Panc1 (cell line): Measurements from ENCODE around the gene FZR1. TPM values are rescaled to one million over a fixed set of nuclear protein-coding genes. Genes with fewer than 3 reads are reported as not detected.

Experiments used
- ATAC-seq: fragments of 200-7000 bp; cut with Tn5 transposase; 2 replicates; pipeline ENCODE4 v1.9.1; 2020; ENCODE audit warnings: mild to moderate bottlenecking, moderate library complexity
- BruUV-seq: library from RNA; stranded (reverse); fragments of 400-500 nt; replicated peaks from 2 replicates; lab custom pipeline; 2021; lab: Mats Ljungman, UMichigan
- CTCF ChIA-PET: fragments of 300-600 bp; sonication (Branson Sonifier 250); formaldehyde crosslinking; loops from one replicate; lab custom pipeline; 2022; ENCODE audit warnings: antibody characterized with exemption; lab: Charles Lee
- POLR2A ChIA-PET: fragments of 300-600 bp; sonication (Branson Sonifier 250); formaldehyde crosslinking; loops from one replicate; lab custom pipeline; 2022; ENCODE audit warnings: antibody characterized with exemption; lab: Charles Lee
- DNase-seq: peaks from one replicate; pipeline ENCODE4 v3.0.0-alpha.2; 2010; ENCODE audit warnings: low read depth, low spot score
- H3K27ac ChIP-seq: 2 replicates; pipeline ENCODE4 v1.5.1; 2011; ENCODE audit warnings: mild to moderate bottlenecking, low read length, inconsistent platforms
- H3K27me3 ChIP-seq: fragments of 200-500 bp; sonication (Bioruptor generic); 2 replicates; pipeline ENCODE4 v1.6.0; 2014; ENCODE audit warnings: low read length, inconsistent platforms; ENCODE audit not compliant: control insufficient read depth, insufficient read depth
- H3K36me3 ChIP-seq: fragments of 200-500 bp; sonication (Bioruptor generic); 2 replicates; pipeline ENCODE4 v1.5.1; 2014; ENCODE audit warnings: inconsistent platforms, mild to moderate bottlenecking, low read length, moderate library complexity; ENCODE audit not compliant: control insufficient read depth, insufficient read depth
- H3K4me1 ChIP-seq: 2 replicates; pipeline ENCODE4 v1.5.1; 2011; ENCODE audit warnings: inconsistent platforms, mild to moderate bottlenecking, low read length, moderate library complexity; ENCODE audit not compliant: control insufficient read depth, insufficient read depth
- H3K4me3 ChIP-seq, 2 experiments: 2 replicates each; pipeline ENCODE4 v1.5.1; 2011 to 2012; ENCODE audit warnings: low read depth in 2 of 2, low read length in 2 of 2, mild to moderate bottlenecking in 2 of 2, inconsistent platforms in 1 of 2, moderate library complexity in 1 of 2
- H3K9me3 ChIP-seq: fragments of 200-500 bp; sonication (Bioruptor generic); 2 replicates; pipeline ENCODE4 v1.5.1; 2014; ENCODE audit warnings: low read depth, mild to moderate bottlenecking, inconsistent platforms, low read length, moderate library complexity; ENCODE audit not compliant: control insufficient read depth, insufficient read depth
- POLR2AphosphoS5 ChIP-seq: IDR thresholded peaks from 2 replicates; pipeline ENCODE4 v1.6.1; 2012; ENCODE audit warnings: mild to moderate bottlenecking, low read depth, low read length, moderate library complexity
- SIN3A ChIP-seq: IDR thresholded peaks from 2 replicates; pipeline ENCODE4 v1.6.1; 2012; ENCODE audit warnings: low read depth, mild to moderate bottlenecking, low read length, moderate library complexity, borderline replicate concordance; ENCODE audit not compliant: insufficient read depth
- TCF7L2 ChIP-seq: IDR thresholded peaks from 2 replicates; pipeline ENCODE4 v1.6.1; 2011; ENCODE audit warnings: mild to moderate bottlenecking, low read depth, low read length, inconsistent platforms
- in situ Hi-C: cut with HindIII; loops from 2 replicates; pipeline ENCODE4 v1.10.0; 2016; ENCODE audit warnings: low sequenced_read_pairs, low pct_unique_long_range_greater_than_20kb
- intact Hi-C: fragments of 100-400 bp; cut with micrococcal nuclease; formaldehyde crosslinking; loops from one replicate; pipeline ENCODE4 v1.10.0; 2022; ENCODE audit not compliant: unreplicated experiment
- total RNA-seq: library from RNA; stranded (reverse); gene quantifications from one replicate; pipeline ENCODE4 v1.2.1, GENCODE V29; 2021; ENCODE audit not compliant: unreplicated experiment
- TF ChIP-seq, protein P1 (sequence below): fragments of 450-650 bp; IDR thresholded peaks from 2 replicates; pipeline ENCODE4 v1.5.1; 2017; ENCODE audit warnings: mild to moderate bottlenecking
- TF ChIP-seq, protein P2 (sequence below), 2 experiments: IDR thresholded peaks; 2 replicates each; pipeline ENCODE4 v1.6.1; 2011 to 2012; ENCODE audit warnings: low read depth in 2 of 2, control low read depth in 1 of 2, low read length in 1 of 2, mild to moderate bottlenecking in 1 of 2, moderate library complexity in 1 of 2; ENCODE audit not compliant: insufficient read depth in 1 of 2

FZR1 gene
- total RNA-seq, 1 experiment from 2014 or later, result 48.7 TPM

DNA sequence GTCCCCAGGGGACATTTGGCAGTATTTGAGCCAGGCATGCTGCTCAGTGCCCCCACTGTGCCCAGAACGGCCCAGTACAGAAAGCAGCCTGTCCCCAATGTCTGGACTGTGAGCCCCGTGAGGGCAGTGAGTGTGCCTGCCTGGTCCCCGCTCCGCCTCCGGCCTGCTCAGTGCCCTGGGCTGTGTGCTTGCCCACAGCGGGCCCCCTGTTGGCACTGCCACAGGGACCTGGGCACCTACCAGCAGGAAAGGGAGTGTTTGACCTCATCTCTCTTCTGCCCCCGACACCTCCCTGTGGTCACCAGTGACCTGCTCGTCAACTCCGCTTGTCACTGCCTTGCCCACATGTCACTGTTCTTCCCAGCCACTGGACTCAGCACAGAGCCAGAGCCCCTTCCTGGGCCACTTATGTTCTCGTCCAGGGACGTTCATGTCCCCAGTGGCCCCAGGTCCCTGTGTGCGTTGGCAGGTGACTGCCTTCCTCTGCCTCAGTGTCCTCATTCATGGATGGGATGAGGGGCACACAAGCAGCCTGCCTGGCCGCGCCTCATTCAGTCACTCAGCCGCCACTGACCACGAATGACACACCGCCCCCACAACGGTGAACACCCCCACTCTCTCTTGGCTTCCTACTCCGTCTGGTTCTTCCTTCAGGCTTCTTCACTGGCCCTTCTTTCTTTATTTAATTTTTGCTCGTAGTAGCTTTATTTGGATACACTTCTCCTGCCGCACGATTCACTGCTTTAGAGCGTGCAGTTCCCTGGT is 2.8 kb downstream of the FZR1 start:
- intact Hi-C loops, result no loop called here

DNA sequence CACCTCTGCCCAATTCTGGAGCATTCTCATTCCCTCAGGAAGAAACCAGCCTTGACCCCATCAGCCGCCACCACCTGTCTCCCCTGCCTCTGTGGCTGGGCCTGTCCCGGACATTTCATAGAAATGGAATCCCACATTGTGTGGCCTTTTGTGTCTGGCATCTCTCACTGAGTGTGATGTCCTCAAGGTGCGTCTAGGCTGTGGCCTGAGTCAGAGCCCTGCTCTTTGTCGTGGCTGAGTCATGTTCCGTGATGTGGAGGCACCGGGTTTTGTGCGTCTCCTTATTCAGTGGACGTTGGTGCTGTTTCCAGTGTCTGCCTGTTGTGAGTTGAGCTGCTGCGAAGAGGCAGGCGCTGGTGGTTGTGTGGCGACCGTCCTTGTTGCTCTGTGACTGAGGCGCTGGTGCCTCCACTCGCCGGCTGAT is 3.5 kb downstream of the FZR1 start:
- no TSS peak for BruUV-seq

More for the DNA sequence above, 2.8 kb downstream of the FZR1 start:
- Histone ChIP-seq H3K4me1 (no peaks in the 10 kb centered on the region; the same call in 1 of the 2 replicates), H3K27me3 (no peaks in the 10 kb centered on the region), H3K27ac (no peak overlapping the region), H3K36me3 (peaks cover 3% of the 10 kb centered on the region), H3K9me3 (no peaks in the 10 kb centered on the region), H3K4me3 (no peak overlapping the region)
- DNase-seq, result no peak
- no TSS peak for BruUV-seq
- TF ChIP-seq, protein P1, sequence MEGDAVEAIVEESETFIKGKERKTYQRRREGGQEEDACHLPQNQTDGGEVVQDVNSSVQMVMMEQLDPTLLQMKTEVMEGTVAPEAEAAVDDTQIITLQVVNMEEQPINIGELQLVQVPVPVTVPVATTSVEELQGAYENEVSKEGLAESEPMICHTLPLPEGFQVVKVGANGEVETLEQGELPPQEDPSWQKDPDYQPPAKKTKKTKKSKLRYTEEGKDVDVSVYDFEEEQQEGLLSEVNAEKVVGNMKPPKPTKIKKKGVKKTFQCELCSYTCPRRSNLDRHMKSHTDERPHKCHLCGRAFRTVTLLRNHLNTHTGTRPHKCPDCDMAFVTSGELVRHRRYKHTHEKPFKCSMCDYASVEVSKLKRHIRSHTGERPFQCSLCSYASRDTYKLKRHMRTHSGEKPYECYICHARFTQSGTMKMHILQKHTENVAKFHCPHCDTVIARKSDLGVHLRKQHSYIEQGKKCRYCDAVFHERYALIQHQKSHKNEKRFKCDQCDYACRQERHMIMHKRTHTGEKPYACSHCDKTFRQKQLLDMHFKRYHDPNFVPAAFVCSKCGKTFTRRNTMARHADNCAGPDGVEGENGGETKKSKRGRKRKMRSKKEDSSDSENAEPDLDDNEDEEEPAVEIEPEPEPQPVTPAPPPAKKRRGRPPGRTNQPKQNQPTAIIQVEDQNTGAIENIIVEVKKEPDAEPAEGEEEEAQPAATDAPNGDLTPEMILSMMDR, result no peak
- TF ChIP-seq POLR2AphosphoS5 (no peak), TCF7L2 (no peak), SIN3A (no peak)
- TF ChIP-seq, protein P2, sequence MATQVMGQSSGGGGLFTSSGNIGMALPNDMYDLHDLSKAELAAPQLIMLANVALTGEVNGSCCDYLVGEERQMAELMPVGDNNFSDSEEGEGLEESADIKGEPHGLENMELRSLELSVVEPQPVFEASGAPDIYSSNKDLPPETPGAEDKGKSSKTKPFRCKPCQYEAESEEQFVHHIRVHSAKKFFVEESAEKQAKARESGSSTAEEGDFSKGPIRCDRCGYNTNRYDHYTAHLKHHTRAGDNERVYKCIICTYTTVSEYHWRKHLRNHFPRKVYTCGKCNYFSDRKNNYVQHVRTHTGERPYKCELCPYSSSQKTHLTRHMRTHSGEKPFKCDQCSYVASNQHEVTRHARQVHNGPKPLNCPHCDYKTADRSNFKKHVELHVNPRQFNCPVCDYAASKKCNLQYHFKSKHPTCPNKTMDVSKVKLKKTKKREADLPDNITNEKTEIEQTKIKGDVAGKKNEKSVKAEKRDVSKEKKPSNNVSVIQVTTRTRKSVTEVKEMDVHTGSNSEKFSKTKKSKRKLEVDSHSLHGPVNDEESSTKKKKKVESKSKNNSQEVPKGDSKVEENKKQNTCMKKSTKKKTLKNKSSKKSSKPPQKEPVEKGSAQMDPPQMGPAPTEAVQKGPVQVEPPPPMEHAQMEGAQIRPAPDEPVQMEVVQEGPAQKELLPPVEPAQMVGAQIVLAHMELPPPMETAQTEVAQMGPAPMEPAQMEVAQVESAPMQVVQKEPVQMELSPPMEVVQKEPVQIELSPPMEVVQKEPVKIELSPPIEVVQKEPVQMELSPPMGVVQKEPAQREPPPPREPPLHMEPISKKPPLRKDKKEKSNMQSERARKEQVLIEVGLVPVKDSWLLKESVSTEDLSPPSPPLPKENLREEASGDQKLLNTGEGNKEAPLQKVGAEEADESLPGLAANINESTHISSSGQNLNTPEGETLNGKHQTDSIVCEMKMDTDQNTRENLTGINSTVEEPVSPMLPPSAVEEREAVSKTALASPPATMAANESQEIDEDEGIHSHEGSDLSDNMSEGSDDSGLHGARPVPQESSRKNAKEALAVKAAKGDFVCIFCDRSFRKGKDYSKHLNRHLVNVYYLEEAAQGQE (IDR thresholded peaks at IDR 0.05; ENCODE audit: insufficient read depth in 1 of 2, low read depth in 2 of 2, low read length in 1 of 2), result no peak
- ChIA-PET CTCF (no interaction called here), POLR2A (interaction anchor here (0.9 kb wide), 1 partner anchor 286 kb away, joined by 9 read pairs; no protein-coding TSS in a partner anchor)
- no peak for ATAC-seq
- in situ Hi-C loops, result no loop called here

More for the DNA sequence above, 3.5 kb downstream of the FZR1 start:
- Histone ChIP-seq H3K27ac (no peak overlapping the region), H3K27me3 (no peaks in the 10 kb centered on the region), H3K4me3 (no peak overlapping the region), H3K9me3 (no peaks in the 10 kb centered on the region), H3K4me1 (no peaks in the 10 kb centered on the region; the same call in none of the 2 replicates), H3K36me3 (peaks cover 3% of the 10 kb centered on the region)
- no peak for DNase-seq
- in situ Hi-C loops (no loop called here), intact Hi-C loops (no loop called here)
- ChIA-PET POLR2A (no interaction called here), CTCF (no interaction called here)
- ATAC-seq, result no peak
- TF ChIP-seq POLR2AphosphoS5, result no peak
- no peak for TF ChIP-seq SIN3A
- TF ChIP-seq, protein P1, result no peak
- TF ChIP-seq TCF7L2, result no peak
- TF ChIP-seq, protein P2 (IDR thresholded peaks at IDR 0.05; ENCODE audit: insufficient read depth in 1 of 2, low read depth in 2 of 2, low read length in 1 of 2), result no peak
